ENCODE measurements around the gene LPAR1.

DNA sequence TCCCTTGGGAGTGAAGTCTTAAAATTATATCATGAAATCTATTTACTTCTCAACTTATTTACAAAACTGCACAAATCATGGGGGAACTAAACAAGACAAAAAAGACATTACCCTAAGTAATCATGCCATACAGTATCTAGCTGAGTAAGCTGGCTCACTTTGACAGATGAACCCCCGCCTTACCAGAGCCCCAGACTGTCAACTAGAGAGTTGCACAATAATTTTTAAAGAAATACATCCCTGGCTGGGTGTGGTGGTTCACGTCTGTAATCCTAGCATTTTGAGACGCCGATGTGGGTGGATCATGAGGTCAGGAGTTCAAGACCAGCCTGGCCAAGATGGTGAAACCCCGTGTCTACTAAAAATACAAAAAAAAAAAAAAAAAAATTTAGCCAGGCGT lies 62.3 kb downstream of the LPAR1 start:
- TF ChIP-seq ZNF766 (CRISPR knock-in tag; conservative IDR thresholded peaks at IDR 0.05), result no peak
- TF ChIP-seq LARP7 (IDR thresholded peaks at IDR 0.05), result no peak
- no peak for TF ChIP-seq SP1 (CRISPR knock-in tag; IDR thresholded peaks at IDR 0.05)
- no peak for TF ChIP-seq CEBPB (tag; IDR thresholded peaks at IDR 0.05)
- TF ChIP-seq SMAD3 (CRISPR knock-in tag; conservative IDR thresholded peaks at IDR 0.05), result no peak
- TF ChIP-seq ZFPM2 (CRISPR knock-in tag; IDR thresholded peaks at IDR 0.05), result no peak

Data from K562 (cell line).